ENCODE data around the gene LAIR2.

- TF ChIP-seq CTCF (IDR thresholded peaks at IDR 0.05) (no peak), EP300 (IDR thresholded peaks at IDR 0.05) (no peak), POLR2A (IDR thresholded peaks at IDR 0.05) (no peak)
Observed at GRCh38 chr19:54455786-54456422, 46.7 kb upstream of the LAIR2 start.
